HG03571 (cell line): ENCODE results near the gene OMA1.

Experiments
- ATAC-seq: cut with Tn5 transposase; IDR thresholded peaks from one replicate; pipeline ENCODE4 v1.9.1; 2021; ENCODE audit not compliant: unreplicated experiment

OMA1 gene

GRCh38 chr1:58460469-58460868 is 86.1 kb downstream of the OMA1 start:
- no peak for ATAC-seq

GRCh38 chr1:58459911-58460310 is 86.6 kb downstream of the OMA1 start:
- no peak for ATAC-seq

GRCh38 chr1:58457023-58457635 is 89.4 kb downstream of the OMA1 start:
- no peak for ATAC-seq

- ATAC-seq, result no peak
Measured at GRCh38 chr1:58456470-58456869, 90.1 kb downstream of the OMA1 start.

- ATAC-seq, result no peak
Measured at GRCh38 chr1:58454807-58455206, 91.7 kb downstream of the OMA1 start.

- no peak for ATAC-seq
Measured at GRCh38 chr1:58454385-58454784, 92.1 kb downstream of the OMA1 start.

GRCh38 chr1:58451560-58452191 is 94.8 kb downstream of the OMA1 start:
- ATAC-seq, result no peak

- ATAC-seq, result no peak
Measured at GRCh38 chr1:58447886-58448285, 98.6 kb downstream of the OMA1 start.

- no peak for ATAC-seq
Measured at GRCh38 chr1:58447042-58447441, 99.5 kb downstream of the OMA1 start.

- ATAC-seq, result no peak
Measured at GRCh38 chr1:58446368-58446767, 100.2 kb downstream of the OMA1 start.

- ATAC-seq, result no peak
Measured at GRCh38 chr1:58443986-58444868, 102.3 kb downstream of the OMA1 start.

- no peak for ATAC-seq
Measured at GRCh38 chr1:58442114-58442513, 104.4 kb downstream of the OMA1 start.

- no peak for ATAC-seq
Measured at GRCh38 chr1:58441699-58442098, 104.8 kb downstream of the OMA1 start.

GRCh38 chr1:58440696-58441095 is 105.8 kb downstream of the OMA1 start:
- ATAC-seq, result no peak

- ATAC-seq, result no peak
Measured at GRCh38 chr1:58439946-58440345, 106.6 kb downstream of the OMA1 start.

GRCh38 chr1:58438468-58438867 is 108.1 kb downstream of the OMA1 start:
- no peak for ATAC-seq

- ATAC-seq, result no peak
Measured at GRCh38 chr1:58437623-58438022, 108.9 kb downstream of the OMA1 start.

GRCh38 chr1:58436615-58437297 is 109.8 kb downstream of the OMA1 start:
- no peak for ATAC-seq

- ATAC-seq, result no peak
Measured at GRCh38 chr1:58435376-58435775, 111.2 kb downstream of the OMA1 start.

- no peak for ATAC-seq
Measured at GRCh38 chr1:58434607-58435006, 111.9 kb downstream of the OMA1 start.

- ATAC-seq, result no peak
Measured at GRCh38 chr1:58434181-58434580, 112.3 kb downstream of the OMA1 start.
